Renal cortex interstitium (tissue), 11 donors: ENCODE data around the gene RRP1B. TPM values are rescaled to one million over a fixed set of nuclear protein-coding genes. Genes with fewer than 3 reads are reported as not detected.
"Not testable (repeated sequence)": the region's sequence is repeated elsewhere in the genome, so short reads cannot be mapped to it uniquely, and the experiment has no call there.

Experiments
- DNase-seq, 11 donors: peaks; one replicate each; pipeline ENCODE4 v3.0.0-alpha.2; 2013; ENCODE audit warnings: low read depth in 9 of 11, low spot score in 4 of 11; ENCODE audit errors: extremely low read depth in 1 of 11
- polyA plus RNA-seq, 3 donors: library from polyadenylated mRNA; unstranded; fragments of 120-200 nt; gene quantifications; one replicate each; pipeline ENCODE4 v1.2.1, GENCODE V29; 2013; ENCODE audit not compliant: insufficient read length in 3 of 3

Gene RRP1B
- polyA plus RNA-seq, 3 donors = 28.6 to 32.9 (median 32.3) TPM

DNA sequence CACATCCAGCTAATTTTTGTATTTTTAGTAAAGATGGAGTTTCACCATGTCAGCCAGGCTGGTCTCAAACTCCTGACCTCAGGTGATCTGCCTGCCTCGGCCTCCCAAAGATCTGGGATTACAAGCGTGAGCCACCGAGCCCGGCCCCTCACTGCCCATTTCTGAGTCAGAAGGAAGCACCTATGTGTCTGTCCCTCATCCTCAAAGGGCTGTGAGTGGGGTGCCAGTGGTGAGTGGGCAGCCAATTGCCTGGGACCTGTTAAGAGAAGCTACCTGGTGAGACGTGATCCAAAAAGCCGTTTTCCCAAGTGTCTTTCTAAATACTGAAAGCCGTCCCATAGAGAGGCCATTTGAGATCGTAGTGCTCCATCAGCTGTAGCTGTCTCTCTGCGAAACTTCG, 32.4 kb downstream of the RRP1B start:
- DNase-seq = no peak

DNA sequence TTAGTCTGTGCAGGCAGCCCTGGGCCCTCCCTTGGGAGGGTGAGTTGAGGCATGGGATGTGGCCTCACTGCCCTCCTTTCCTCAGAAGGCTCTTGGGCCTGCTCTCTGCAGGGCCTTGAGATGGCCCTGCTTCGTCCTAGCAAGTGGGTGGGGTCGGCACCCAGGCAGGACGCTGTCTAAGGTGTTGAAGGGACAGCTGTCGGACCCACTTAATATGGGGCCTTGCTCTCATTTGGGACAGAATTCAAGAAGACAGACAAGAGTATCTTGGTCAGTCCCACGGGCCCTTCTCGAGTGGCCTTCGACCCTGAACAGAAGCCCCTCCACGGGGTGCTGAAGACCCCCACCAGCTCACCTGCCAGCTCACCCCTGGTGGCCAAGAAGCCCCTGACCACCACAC, 33.6 kb downstream of the RRP1B start:
- no peak for DNase-seq

DNA sequence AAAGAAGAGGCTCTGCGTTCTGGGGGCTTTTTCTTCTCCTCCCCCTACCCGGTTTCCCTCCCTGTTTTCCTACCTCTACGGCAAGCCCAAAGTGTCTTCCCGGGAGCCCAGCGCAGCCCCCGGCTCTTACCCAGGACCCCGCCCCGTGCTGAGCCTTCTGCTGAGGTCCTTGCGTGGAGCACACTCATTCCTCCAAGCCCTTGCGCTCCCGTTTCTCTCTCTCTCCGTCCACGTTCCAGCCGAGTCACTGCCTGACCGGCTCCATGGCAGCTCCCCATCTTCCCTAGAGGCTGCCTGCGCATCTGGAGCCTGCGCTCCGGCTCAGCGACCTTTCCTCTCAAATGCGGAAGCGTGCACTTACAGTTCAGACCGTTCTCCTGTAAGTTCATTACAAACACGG, 34.6 kb downstream of the RRP1B start:
- no peak for DNase-seq

DNA sequence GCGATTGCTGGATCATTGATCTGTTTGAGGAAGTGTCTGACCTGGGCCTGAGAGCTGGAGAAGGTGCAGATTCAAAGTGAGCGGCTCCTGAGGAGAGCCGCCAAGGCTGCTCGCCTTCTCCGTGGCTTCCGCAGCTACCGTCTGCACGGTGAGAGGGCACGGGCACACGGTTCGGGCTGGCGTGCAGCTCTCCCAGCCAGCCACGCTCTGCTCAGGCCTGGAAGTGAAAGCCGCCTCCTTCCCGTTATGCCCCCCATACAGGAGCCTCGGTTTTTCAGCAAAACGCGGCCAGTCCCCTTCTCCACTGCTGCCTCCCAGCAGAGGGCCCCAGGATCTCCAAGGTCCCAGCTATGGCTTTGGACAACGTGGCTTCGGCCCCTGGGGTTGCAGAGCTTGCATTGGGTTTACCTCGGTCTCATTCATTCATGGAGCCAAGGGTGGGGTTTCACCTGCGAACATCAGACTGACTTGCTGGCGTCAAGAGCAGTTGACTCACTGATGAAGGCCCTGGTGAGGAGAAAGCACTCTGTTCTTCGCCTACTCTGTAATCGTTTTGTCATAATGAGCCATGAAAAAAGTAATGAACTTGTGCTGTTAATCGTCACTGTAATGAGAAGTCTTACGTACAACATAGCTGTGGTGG, 35.2 kb downstream of the RRP1B start:
- DNase-seq = no peak

DNA sequence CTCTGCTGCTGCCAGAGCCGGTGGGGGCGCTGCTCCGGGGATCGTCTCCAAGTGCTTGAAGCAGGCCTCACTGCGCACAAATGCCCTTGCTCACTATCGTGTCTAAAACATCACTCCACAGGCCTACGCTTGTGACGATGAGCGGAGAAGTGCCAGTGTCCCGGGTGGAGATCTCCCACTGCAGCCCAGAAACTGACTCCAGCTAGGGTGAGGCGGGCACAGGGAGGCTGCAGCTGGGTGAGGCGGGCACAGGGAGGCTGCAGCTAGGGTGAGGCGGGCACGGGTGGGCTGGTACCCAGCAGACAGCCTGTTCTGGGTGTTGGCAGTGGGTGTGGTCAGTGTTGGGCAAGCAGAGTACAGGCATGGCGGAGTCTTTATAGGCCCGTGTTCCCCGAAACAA, 36.9 kb downstream of the RRP1B start:
- no peak for DNase-seq

DNA sequence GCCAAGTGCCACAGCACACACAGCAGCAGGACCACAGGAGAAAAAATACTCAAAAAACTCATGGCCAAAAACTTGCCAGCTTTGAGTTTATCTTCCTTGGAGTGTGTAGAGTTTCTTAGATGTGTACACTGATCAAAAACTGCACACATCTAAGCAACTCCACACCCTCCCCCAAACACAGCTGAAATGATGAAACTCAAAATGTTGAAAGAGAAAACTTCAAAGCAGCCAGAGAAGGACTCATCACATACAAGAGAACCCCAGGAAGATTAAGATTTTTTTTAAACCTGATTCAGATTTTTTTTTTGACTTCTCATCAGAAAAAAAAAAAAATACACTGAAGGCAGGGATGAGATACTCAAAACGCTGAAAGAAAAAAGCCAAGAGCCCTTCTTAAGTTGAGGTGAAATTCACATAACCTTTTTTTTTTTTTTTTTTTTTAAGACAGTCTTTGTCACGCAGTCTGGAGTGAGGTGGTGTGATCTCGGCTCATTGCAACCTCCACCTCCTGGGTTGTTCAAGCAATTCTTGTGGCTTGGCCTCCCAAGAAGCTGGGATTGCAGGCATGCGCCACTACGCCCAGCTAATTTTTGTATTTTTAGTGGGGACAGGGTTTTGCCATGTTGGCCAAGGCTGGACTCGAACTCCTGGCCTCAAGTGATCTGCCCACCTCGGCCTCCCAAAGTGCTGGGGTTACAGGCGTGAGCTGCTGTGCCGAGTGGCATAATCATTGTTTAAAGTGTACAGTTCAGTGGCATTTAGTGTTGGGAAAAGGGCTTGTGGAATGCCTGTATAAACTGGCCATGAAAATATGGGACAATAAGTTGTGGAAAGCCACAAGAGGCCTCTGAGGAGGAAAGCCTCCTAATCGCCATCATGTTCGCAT, 38.6 kb downstream of the RRP1B start:
- no peak for DNase-seq

DNA sequence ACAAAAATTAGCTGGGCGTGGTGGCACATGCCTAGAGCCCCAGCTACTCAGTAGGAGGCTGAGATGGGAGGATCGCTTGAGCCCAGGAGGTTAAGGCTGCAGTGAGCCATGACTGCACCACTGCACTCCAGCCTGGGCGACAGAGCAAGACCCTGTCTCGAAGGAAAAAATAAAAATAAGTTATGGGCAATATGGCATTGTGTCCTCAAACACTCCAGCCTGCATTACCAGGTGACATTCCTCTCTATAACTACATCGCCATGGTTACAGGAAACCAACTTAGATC, 40.1 kb downstream of the RRP1B start:
- not testable (repeated sequence) for DNase-seq

DNA sequence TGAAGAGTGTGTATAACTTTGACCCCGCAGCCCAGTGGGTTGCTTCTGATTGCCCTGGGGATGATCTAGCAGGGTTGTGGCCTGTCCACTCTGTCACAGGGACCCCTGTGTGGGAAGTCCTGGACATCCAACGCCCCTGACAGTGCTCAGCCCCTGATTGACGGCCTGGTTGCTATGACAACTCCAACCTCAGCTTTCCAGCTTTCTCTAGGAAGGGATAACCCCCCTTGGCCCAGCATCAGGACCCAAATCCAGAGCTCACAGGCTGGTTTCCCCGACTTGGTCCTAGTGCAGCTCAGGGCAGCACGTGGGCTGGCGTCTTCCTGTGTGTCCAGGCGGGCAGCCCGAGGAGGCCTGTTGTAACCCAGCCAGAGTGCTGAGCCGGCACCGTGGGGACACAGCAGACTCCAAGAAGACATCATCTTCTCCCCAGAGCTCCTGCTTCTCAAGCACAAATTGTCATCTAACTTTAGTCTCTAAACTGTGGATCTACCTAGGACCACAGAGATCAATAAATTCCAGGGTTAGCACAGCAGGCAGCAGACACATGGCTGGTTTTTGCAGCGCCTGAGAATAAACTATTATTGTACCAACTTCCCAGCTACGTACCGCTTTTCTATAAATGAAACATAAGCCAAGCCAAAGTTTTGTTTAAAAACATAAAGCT, 40.7 kb downstream of the RRP1B start:
- no peak for DNase-seq

DNA sequence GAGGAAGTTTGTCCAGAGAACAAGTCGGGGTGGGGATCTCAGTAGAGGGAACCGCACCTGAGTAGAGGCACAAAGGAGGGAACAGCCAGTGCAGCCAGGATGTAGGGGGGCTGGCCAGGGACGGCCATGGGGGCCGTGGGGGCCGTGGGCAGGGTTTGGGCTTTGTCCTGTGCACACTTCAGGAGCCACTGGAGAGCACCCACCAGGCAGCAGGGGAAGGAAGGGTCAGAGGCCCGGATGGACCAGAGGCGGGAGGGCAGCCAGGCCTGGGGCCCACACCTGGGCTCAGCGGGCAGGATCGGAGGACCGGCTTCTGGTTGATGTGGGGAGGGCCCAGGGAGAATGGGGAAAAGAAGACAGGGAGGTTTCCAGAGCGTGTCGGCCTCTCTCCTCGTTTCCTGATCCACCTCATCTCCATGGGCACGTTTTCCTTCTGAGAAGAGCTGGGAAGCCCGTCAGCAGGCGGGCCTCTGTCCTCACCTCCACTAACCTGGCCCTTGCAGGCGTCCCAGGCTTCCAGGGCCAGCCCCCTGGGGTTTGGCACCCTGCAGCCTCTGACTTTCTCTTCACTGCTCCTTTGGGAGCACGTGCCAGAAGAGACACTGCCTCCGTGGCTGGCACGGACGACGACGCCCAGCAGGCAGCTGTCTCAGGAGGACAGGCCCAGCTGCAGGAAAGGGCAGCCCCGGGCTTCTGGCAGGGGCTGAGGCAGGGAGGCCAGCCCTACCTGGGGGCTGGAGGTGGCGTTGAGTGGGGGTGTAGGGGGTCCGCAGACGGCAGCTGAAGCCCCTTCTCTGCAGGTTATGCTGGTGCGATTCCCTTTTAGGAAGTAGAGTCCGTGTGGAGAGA, 42.8 kb downstream of the RRP1B start:
- DNase-seq = no peak

DNA sequence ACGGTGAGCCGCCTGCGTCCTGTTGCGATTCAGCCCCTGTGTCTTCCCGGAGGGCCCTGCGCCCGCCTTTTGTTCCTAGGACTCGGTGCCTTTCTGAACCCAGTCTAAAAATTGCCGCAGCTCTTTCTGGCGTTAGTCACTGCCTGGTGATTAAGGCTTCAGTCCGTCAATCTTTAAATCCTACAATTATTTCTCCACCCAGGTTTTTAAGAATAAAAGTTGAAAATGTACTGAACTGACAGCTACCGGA, 43.4 kb downstream of the RRP1B start:
- no peak for DNase-seq

DNA sequence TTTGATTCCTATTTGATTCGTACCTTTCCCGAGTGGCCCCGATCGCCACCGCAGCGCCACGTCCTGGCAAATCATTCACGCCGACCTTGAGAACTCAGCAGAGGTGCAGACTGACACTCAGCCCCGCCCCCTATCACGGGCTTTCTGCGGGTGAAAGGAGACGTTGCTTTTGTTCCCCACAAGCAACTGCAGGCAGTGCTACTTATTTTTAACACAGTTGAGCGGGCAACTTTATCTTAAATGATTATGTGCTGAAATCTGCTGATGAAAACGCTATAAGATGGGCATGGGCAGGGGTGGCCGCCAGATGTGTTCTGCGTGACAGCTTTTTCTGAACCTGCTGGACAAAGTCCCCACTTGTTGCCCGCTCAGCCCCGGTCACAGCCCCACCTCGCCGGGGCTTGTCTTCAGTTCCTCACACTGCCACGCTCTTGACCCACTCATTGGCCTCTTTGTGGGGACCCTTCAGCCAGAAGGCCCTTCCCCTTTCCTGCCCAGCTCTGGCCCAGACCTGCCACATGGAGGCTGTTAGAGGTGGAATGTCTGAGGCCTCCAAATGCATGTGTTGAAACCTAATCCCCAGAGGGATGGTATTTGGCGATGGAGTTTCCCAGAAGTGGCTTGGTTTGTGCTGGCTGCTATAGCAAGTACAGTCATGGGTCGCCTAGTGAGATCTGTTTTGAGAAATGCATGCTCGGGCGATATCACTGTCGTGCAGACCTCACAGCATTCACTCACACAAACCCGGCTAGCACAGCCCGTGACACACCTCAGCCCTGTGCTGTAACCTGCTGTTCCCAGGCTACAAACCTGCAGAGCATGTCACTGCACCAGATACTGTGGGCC, 43.9 kb downstream of the RRP1B start:
- peak in 2 of 11 donors; percentile 36 to 39 for DNase-seq

DNA sequence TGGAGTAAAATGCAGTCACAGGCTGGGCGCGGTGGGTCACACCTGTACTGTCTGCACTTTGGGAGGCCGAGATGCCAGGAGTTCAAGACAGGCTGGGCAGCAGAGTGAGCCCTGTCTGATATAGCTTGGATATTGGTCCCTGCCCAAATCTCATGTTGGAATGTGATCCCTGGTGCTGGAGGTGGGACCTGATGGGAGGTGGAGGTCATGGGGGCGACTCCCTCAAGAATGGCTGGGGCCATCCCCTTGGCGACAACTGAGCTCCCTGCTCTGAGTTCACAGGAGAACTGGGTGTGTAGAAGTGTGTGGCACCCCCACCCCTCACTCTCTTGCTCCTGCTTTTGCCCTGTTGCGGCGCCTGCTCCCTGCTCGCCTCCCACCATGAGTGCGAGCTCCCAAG, 48.1 kb downstream of the RRP1B start:
- no peak for DNase-seq

DNA sequence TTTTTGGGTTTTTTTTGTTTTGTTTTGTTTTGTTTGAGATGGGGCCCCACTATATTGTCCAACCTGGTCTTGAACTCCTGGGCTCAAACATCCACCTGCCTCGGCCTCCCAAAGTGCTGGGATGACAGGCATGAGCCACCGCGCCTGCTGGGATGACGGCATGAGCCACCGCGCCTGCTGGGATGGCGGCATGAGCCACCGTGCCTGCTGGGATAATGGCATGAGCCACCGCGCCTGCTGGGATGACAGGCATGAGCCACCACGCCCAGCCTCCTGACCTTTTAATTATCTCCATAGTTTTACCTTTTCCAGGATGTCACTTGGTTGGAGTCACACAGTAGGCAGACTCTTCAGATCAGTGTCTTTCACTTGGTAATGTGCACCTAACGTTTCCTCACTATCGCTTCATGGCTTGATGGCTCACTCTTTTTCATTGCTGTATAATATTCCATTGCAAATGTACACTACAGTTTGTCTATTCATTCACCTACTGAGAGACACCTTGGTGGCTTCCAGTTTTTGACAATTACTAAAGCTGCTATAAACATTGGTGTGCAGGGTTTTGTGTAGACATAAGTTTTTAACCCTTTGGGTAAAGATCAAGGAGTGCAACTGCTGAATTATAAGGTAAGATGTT, 49.5 kb downstream of the RRP1B start:
- no peak for DNase-seq

DNA sequence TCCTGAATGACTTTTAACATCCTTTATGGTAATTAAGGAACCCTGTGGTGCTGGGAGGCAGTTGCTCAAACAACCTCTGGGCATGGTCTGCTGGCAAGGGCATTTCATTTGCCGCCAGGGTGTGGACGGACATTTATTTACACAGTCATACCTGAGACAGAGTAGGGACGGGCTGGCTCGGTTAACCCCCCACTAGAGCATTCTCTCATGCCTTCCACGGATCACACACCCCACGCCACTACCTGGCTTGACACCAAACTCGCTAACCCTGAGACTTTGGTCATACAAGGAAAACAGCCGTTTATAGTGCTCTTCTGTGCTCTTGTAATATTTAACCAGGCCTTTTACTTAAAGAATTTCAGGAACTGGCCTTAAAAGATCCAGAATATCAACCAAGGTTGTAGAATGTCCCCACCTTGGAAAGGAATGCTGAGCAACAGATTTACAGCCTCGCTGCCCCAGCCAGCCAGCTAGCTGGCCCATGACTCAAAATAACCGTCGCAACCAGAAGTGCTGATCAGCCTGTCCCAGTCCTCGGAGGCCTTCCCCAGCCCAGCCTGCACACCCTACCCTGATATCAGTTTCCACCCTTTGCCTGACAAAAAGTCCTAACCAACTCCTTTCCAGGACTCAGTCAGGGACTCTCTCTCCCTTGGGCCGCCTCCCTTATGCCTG, 53.0 kb downstream of the RRP1B start:
- DNase-seq = peak in 5 of 11 donors; percentile 41 to 78 (median 69)

DNA sequence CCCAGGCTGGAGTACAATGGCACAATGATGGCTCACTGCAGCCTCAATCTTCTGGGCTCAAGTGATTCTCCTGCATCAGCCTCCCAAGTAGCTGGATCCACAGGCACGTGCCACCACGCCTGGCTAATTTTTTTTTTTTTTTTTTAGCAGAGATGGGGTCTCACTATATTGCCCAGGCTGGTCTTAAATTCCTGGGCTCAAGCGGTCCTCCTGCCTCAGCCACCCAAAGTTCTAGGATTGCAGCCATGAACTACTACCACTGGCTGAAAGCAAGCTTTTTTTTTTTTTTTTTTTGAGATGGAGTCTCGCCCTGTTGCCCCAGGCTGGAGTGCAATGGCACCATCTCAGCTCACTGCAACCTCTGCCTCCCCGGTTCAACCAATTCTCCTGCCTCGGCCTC, 53.8 kb downstream of the RRP1B start:
- DNase-seq = not testable (repeated sequence)

DNA sequence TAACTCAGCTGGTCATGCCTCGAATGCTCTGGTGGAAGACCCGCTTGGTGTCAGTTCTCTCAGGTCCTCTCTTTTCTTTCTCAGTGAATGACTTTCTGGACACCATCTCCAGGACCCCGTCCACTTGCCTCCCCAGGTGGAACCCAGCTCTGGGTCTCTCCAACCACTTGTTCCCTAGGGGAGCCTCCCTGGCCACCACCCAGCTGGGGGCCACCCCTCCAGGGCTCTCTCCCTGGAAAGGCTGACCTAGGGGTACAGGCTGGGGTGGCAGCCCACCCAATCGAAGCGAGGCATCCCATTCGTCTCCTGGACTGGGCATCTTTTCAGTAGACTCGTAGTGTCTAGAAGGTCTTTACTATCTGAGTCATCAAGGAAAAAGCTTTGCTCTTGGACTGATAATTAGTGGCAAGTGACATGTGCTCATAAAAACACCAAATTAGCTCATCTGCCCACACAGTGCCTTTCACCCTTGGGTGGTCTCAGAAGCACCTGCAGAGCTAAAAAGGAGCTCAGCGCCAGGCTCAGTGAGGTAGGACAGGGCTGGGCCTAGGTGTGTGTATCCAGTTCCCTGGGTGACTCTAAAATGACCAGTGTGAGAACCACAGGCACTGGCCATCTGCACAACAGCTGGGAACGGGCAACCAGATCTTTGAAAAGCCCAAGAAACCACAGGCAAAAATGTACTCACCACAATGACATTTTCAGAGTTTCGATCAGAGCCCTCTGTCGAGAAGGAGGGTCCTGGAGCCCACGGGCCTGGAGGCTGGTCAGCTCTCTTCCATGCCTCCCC, 57.2 kb downstream of the RRP1B start:
- no peak for DNase-seq

DNA sequence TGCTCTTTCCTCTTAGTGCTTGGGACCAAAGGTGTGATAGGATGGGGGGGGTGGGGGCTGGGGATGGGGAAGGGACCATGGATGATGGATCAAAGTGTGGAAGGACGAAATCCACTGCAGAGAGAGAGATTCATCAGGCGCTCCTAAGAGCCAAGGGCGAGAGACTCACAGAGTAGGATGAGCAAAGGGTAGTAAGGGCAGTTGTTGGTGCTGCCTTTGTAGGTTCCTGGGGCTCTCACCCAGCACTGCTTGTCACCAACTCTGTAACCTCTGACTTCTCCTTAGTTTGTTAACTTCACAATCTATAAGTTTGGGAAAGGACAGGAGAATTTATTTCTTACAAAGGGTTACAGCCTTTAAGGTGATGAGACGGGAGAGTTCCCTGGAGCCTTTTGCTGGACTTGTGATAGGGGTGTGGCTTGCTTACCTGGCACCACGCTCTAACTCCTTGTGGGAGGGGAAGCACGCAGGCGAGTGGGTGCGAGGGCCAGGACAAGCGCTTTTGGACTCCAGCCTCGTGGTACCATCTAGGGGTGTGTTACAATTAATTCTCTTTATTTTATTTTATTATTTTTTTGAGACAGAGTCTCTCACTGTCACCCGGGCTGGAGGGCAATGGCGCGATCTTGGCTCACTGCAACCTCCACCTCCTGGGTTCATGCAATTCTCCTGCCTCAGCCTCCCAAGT, 58.0 kb downstream of the RRP1B start:
- DNase-seq = no peak
